HG02840 (cell line): ENCODE measurements around the gene KATNIP.

Experiments
- ATAC-seq: cut with Tn5 transposase; IDR thresholded peaks from one replicate; pipeline ENCODE4 v1.9.1; 2021; ENCODE audit warnings: mild to moderate bottlenecking, moderate library complexity, moderate number of reproducible peaks; ENCODE audit not compliant: unreplicated experiment, low FRiP score

Gene KATNIP

GRCh38 chr16:27576729-27577128, 26.8 kb downstream of the KATNIP start:
- ATAC-seq = no peak

DNA sequence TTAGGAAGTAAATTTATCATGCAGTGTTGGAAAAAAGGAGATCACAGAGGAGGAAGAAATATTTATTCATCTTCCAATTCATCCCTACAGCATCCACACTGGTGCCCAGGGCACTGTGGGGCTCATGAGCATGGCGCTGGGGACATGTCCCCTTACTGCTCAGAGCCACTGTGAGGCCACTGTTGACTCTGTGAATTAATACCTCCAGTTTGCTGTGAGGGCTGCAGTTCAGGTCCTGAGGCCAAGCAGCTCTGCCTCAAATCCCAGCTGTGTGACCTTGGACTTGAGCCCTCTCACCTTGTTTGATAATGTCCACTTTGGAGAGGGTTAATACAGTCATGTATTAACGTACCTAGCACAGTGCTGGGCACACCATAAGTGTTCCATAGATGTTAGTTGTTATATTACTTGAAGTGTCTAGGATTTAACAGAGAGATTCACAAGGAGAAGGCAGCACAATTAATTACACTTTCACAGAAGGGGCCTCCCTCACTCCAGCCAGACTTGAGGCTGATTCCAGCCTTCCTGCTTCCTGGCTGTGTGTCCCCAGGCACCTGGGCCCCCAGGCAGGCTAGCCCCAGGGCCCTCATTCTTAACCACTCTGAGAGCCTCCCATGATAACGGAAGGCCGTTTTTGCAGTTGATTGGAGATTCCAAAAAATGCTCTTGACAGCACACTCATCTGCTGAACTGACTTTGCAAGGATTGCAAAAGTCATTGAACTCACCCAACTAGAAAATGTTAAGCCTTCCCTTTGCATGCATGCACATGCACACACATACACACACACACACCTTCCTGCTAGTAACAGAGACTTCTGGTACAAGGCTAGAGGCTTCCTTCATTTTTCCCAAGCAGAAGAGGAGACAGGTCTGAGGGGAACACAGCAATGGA, 29.4 kb downstream of the KATNIP start:
- no peak for ATAC-seq

- no peak for ATAC-seq
These were observed 32.9 kb downstream of the KATNIP start for GRCh38 chr16:27582883-27583282.

DNA sequence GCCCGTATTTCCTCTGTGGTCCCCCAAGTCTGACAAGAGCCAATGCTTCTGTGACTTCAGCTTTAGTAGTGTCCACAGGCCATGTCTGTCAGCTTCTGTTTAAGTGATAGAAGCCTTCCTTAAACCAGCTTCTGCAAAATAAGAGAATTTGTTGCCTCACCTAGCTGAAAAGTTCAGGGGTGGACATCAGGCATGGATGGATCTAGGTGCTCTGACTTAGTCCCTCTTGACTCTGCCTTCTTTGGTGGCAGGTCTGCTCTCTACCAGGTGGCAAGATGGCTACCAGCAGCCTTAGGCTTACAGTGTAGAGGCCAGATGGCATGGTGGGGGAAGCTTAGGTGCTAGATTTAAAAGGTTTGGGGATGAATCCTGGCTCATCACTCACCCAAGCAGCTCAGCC, 33.7 kb downstream of the KATNIP start:
- ATAC-seq = no peak

- ATAC-seq = no peak
These were observed 35.3 kb downstream of the KATNIP start for GRCh38 chr16:27585200-27585599.

- no peak for ATAC-seq
These were observed 36.8 kb downstream of the KATNIP start for GRCh38 chr16:27586711-27587110.

DNA sequence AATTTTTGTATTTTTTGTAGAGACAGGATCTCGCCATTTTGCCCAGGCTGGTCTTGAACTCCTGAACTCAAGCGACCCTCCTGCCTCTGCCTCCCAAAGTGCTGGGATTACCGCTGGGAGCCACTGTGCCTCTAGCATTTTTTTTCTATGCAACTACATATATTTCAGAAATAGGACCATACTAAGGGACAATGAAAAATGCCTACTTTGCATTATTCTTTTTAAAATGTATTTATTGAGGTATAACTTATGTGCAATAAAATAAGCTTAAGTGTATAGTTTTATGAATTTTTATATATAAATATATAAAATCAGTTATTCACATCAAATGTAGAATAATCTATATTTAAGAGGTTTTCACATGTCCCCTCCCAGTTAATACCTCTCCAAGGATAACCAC, 38.1 kb downstream of the KATNIP start:
- ATAC-seq = no peak

DNA sequence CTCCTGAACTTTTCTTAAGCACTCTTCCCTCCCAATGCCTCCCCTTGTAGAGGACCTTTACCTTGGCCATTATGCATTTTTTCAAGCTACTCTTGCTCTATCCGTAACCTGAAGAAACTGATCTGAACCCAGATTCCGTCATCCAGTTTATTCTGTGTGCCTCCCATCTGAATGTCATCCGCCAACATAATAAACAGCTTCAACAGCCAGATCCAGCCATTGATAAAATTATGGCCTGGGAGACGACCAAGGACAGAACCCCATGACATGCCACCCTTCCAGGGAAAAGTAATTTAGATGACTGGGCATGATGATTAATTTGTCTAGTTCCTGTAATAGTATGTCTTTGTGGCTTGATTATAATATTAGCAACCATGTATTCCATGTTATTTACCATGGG, 41.9 kb downstream of the KATNIP start:
- ATAC-seq = no peak

GRCh38 chr16:27595475-27595874, 45.5 kb downstream of the KATNIP start:
- no peak for ATAC-seq

GRCh38 chr16:27595993-27596392, 46.0 kb downstream of the KATNIP start:
- ATAC-seq = no peak

GRCh38 chr16:27596411-27596810, 46.5 kb downstream of the KATNIP start:
- ATAC-seq = no peak

DNA sequence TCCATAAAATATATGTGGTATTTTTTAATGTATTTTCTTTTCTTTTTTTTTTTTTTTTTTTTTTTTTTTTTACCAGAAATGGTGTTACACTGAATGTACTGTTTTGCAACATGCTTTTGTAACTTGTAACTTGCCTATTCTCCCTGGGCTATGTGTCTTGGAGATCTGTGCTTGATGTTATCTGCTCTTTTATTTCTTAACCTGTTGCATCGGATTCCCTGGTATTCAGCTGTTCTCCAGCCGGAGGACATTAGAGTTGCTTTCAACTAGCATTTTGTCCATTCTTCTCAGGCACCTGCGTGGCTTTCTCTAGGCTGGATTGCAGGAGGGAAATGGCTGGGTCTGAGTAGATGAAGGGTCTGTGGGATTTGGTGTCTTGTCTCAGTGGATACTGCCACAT, 47.4 kb downstream of the KATNIP start:
- ATAC-seq = no peak

- ATAC-seq = no peak
These were observed 48.3 kb downstream of the KATNIP start for GRCh38 chr16:27598220-27598619.

GRCh38 chr16:27598931-27599565, 49.1 kb downstream of the KATNIP start:
- ATAC-seq = no peak

DNA sequence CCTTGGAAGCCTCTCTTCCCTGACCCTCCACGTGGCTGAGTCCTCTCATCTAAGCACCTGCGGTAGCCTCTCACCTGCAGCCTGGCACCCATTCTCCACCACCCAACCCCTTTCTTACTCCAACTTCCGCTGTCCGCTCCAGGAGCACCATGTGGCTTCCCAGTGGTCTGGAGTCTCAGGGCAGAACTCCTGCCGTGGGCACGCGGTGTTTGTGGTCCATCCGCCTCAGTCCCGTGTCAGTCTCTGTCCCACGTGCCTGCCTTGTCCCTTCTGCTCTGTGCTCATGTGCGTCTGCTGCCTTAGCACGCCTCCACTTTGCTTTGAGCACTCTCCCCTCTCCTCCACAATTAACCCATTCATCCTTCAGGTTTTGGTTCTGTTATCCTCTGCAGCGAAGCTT, 49.7 kb downstream of the KATNIP start:
- ATAC-seq = no peak
